Measurements from ENCODE around the gene CA11. TPM values are rescaled to one million over a fixed set of nuclear protein-coding genes. Genes with fewer than 3 reads are reported as not detected.

CA11 gene
- total and polyA plus RNA-seq, 2 experiments from 2014 or later = 15.6 to 26.3 TPM

DNA sequence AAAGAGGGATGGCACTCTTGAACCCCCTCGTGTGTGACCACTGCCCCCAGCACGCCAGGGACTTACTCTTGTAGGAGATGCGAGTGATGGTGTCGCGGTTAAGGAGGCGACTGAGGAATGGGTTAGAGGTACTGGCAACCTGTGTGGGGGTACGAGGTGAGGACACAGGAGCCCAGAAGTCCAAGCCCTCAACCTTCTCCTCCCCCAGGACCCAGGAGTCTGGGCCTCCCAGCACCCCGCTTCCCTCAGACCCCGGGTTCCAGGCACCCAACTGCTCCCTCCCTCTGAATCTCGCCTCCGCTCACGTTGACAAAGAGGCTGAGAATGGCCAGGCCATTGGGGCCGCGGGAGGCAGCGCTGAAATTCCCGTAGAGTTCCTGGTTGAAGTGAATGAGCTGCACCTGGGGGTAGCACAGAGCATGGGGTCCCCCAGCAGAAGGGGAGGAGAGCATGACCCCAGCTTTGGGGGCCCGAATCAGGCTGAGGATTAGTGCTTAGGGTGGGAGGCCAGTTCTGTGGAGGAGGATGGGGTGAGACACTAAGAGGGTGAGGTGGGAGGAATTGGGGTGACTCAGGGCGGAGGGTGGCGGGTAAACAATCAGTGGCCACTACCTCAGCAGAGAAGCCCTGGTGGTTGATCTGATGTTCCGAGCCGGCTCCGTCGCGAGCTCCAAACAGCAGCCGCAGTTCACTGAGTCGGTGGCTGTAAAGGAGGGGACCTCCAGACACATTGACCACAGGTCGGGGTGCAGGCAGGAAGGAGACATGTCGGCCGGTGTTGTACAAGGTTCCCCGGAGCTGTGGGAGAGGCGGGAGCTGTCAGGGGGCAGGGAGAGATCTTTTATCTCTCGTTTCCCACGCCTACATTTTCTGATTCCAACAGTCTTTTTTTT, 6.3 kb downstream of the CA11 start:
- no peaks in the 10 kb centered on the region for H3K27me3 ChIP-seq
- peaks cover 7% of the 10 kb centered on the region for H3K4me1 ChIP-seq (ENCODE audit: low read depth)
- TF ChIP-seq, protein P1, sequence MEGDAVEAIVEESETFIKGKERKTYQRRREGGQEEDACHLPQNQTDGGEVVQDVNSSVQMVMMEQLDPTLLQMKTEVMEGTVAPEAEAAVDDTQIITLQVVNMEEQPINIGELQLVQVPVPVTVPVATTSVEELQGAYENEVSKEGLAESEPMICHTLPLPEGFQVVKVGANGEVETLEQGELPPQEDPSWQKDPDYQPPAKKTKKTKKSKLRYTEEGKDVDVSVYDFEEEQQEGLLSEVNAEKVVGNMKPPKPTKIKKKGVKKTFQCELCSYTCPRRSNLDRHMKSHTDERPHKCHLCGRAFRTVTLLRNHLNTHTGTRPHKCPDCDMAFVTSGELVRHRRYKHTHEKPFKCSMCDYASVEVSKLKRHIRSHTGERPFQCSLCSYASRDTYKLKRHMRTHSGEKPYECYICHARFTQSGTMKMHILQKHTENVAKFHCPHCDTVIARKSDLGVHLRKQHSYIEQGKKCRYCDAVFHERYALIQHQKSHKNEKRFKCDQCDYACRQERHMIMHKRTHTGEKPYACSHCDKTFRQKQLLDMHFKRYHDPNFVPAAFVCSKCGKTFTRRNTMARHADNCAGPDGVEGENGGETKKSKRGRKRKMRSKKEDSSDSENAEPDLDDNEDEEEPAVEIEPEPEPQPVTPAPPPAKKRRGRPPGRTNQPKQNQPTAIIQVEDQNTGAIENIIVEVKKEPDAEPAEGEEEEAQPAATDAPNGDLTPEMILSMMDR (IDR thresholded peaks at IDR 0.05; ENCODE audit: low read depth, low read length) = no peak
- H3K9me3 ChIP-seq (ENCODE audit: low read depth) = no peaks in the 10 kb centered on the region
- no peak for DNase-seq (ENCODE audit: low read depth in 1 of 2, low spot score in 1 of 2)
- H3K36me3 ChIP-seq = no peaks in the 10 kb centered on the region
- no peak overlapping the region for H3K27ac ChIP-seq
- H3K4me3 ChIP-seq = no peak overlapping the region

DNA sequence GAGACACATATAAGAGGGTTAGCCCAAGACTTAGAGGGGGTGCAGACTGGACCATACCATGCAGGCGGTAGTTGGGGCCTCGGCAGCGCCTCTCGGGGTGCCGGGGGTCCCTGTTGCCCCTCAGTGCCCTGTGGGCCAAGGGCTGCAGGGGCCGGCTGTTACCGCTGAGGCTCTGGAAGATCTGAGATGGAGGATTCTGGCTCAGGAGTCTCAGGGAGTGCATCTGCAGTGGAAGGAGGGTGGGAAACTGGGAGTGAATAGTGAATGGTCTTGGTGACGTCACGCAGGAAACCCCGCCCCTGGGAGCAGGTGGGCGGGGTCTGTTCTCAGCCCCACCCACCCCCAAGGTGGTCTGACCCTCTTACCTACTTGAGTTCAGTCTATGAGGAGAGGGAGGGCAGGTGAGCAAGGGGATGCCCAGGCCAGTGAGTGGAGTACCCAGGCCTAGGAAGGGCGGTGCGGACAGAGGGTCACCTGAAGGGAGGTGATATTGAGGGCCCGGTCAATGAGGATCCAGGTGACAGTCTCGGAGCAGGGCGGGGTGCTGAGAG, 7.1 kb downstream of the CA11 start:
- Histone ChIP-seq H3K36me3 (no peaks in the 10 kb centered on the region), H3K9me3 (ENCODE audit: low read depth) (no peaks in the 10 kb centered on the region), H3K4me1 (ENCODE audit: low read depth) (peaks cover 13% of the 10 kb centered on the region), H3K27me3 (no peaks in the 10 kb centered on the region), H3K27ac (peak overlapping the region; percentile 19), H3K4me3 (no peak overlapping the region)
- DNase-seq (ENCODE audit: low read depth in 1 of 2, low spot score in 1 of 2) = no peak
- TF ChIP-seq, protein P1 (IDR thresholded peaks at IDR 0.05; ENCODE audit: low read depth, low read length) = no peak

DNA sequence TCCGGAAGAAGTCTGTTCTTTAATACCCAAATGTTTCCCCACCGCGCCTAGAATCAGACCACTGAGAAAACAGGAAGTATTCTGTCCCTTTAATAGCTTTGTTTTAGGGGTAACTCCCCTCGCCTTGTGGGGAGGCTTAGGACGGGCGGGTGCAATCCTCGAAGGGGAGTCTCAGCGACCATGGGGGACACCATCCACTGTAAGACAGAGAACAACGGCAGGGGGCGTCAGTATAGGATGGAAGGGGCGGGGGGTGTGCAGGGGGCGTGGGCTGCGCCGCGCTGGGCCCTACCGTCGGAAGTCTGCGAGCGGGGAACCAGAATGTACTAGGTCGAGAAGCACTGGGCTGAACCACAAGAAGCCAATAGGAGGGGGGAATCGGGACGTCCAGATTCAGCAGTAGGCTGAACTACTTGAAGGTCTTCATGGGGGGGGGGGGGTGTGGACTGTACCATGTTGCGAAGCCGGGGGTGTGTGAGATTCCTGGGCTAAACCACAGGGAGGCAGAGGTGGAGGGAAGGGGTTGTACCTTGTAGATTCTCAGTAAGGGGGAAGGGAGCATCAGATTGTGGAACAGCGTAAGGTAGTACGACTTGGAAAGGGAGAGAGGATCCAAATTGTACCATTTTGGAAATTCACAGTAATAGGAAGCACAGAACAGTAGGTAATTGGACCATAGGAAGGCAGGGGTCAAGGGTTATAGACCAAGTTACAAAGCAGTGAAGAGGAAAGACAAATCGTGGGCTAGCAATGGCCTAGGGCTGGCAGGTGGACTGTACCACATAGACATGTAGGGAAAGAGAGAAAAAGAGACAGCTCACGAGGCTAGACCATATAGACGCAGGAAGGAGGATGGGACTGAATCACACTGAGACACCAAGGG, 7.8 kb downstream of the CA11 start:
- Histone ChIP-seq H3K4me1 (ENCODE audit: low read depth) (peaks cover 16% of the 10 kb centered on the region), H3K9me3 (ENCODE audit: low read depth) (no peaks in the 10 kb centered on the region), H3K4me3 (peak overlapping the region; percentile 30), H3K36me3 (no peaks in the 10 kb centered on the region), H3K27ac (peak overlapping the region; percentile 88), H3K27me3 (no peaks in the 10 kb centered on the region)
- DNase-seq (ENCODE audit: low read depth in 1 of 2, low spot score in 1 of 2) = peak; percentile 95 to 99
- TF ChIP-seq, protein P1 (IDR thresholded peaks at IDR 0.05; ENCODE audit: low read depth, low read length) = peak; percentile 17

DNA sequence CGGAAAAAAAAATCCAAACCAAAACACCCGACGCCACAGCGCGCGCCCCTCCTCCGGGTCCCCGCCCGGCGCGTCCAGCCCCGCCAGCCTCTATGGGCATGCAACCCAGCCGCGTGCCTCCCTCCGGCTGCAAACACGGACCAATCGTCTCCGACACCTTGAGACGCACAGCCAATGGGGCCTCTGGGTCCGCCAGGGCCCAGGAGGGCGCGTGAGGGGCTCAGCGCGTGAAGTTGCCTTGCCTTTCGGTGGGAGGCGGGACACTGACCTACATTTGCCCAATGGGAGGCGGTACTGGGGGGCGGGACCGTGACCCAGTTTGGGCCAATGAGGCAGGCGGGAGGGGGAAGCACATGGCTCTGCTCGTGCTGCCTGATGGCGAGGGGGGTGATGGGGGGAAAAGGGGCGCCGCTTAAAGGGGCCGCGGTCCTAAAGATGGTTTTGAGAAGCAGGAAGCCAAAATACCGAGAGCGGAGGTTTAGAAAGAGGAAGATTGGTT, 8.5 kb downstream of the CA11 start:
- Histone ChIP-seq H3K27ac (peak overlapping the region; percentile 88), H3K4me3 (peak overlapping the region; percentile 88), H3K9me3 (ENCODE audit: low read depth) (no peaks in the 10 kb centered on the region), H3K36me3 (no peaks in the 10 kb centered on the region), H3K27me3 (no peaks in the 10 kb centered on the region), H3K4me1 (ENCODE audit: low read depth) (peaks cover 16% of the 10 kb centered on the region)
- TF ChIP-seq, protein P1 (IDR thresholded peaks at IDR 0.05; ENCODE audit: low read depth, low read length) = no peak
- peak; percentile 99 to 100 for DNase-seq (ENCODE audit: low read depth in 1 of 2, low spot score in 1 of 2)

DNA sequence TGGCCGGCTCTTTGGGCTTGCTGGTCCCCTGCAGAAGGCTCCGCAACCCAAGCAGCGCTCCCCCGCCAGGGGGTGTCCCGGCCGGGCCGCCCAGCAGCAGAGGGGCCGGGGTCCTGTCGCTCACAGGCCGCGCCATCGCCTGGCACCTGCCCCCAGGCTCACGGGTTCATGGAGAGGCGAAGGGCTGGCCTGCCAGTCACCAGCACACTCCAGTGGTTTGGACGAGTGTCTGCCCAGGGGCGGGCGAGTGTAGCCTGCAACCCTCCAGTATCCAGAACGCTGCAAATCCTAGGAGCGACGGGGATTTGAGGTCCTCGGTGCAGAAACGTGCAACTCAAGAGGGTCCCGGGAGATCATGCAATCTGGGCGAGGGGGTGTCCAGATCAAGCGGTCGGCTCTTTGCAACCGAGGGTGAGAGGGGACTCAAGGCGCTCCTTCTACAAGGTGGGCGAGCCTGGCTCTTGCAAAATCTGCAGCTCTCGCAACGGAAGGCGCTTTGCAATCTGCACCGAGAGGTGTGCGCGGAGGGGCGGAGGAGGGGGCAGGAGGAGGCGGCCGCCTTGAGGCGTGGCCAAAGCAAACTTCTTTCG, 9.0 kb downstream of the CA11 start, which contains the start of gene DBP:
Gene DBP (minus strand): TSS at position 521 of the 590 bp plus-strand sequence. CDS start 385 bp downstream, at position 136.
- Histone ChIP-seq H3K36me3 (no peaks in the 10 kb centered on the region), H3K4me3 (peak within 1 kb of the TSS; percentile 88), H3K4me1 (ENCODE audit: low read depth) (peaks cover 16% of the 10 kb centered on the region), H3K27me3 (no peaks in the 10 kb centered on the region), H3K9me3 (ENCODE audit: low read depth) (no peaks in the 10 kb centered on the region), H3K27ac (peak within 1 kb of the TSS; percentile 88)
- peak in 1 of 2 donors; percentile 69 for DNase-seq (ENCODE audit: low read depth in 1 of 2, low spot score in 1 of 2)
- TF ChIP-seq, protein P1 (IDR thresholded peaks at IDR 0.05; ENCODE audit: low read depth, low read length) = peak; percentile 10
